Measurements from ENCODE around the gene CCDC110.
A peak's percentile ranks its signal among the peaks of the same experiment; 100 is the strongest.
"Not testable (repeated sequence)": the region's sequence is repeated elsewhere in the genome, so short reads cannot be mapped to it uniquely, and the experiment has no call there.

CCDC110 gene

GRCh38 chr4:185471235-185472102, at the start of gene CCDC110:
CCDC110 (minus strand) TSS chr4:185471733; CDS start chr4:185471683, 50 bp downstream.
- peak; percentile 86 for DNase-seq (ENCODE audit: low spot score)

- DNase-seq (ENCODE audit: low spot score): no peak
These were observed 48.6 kb upstream of the CCDC110 start for GRCh38 chr4:185520119-185520518.

- no peak for DNase-seq (ENCODE audit: low spot score)
These were observed 47.0 kb upstream of the CCDC110 start for GRCh38 chr4:185518494-185518893.

- DNase-seq (ENCODE audit: low spot score): no peak
These were observed 46.5 kb upstream of the CCDC110 start for GRCh38 chr4:185518069-185518468.

- no peak for DNase-seq (ENCODE audit: low spot score)
These were observed 43.7 kb upstream of the CCDC110 start for GRCh38 chr4:185515248-185515647.

- no peak for DNase-seq (ENCODE audit: low spot score)
These were observed 42.7 kb upstream of the CCDC110 start for GRCh38 chr4:185514182-185514697.

GRCh38 chr4:185513489-185514181, 42.1 kb upstream of the CCDC110 start:
- no peak for DNase-seq (ENCODE audit: low spot score)

- no peak for DNase-seq (ENCODE audit: low spot score)
These were observed 41.0 kb upstream of the CCDC110 start for GRCh38 chr4:185512516-185512915.

- DNase-seq (ENCODE audit: low spot score): not testable (repeated sequence)
These were observed 39.7 kb upstream of the CCDC110 start for GRCh38 chr4:185511243-185511642.

- DNase-seq (ENCODE audit: low spot score): no peak
These were observed 39.3 kb upstream of the CCDC110 start for GRCh38 chr4:185510806-185511205.

- no peak for DNase-seq (ENCODE audit: low spot score)
These were observed 36.6 kb upstream of the CCDC110 start for GRCh38 chr4:185508181-185508580.

GRCh38 chr4:185506422-185506821, 34.9 kb upstream of the CCDC110 start:
- no peak for DNase-seq (ENCODE audit: low spot score)

GRCh38 chr4:185504098-185505047, 32.8 kb upstream of the CCDC110 start:
- DNase-seq (ENCODE audit: low spot score): no peak

- DNase-seq (ENCODE audit: low spot score): no peak
These were observed 30.9 kb upstream of the CCDC110 start for GRCh38 chr4:185502386-185502785.

- DNase-seq (ENCODE audit: low spot score): no peak
These were observed 29.0 kb upstream of the CCDC110 start for GRCh38 chr4:185500576-185500975.

GRCh38 chr4:185500035-185500434, 28.5 kb upstream of the CCDC110 start:
- DNase-seq (ENCODE audit: low spot score): no peak

GRCh38 chr4:185488650-185489049, 17.1 kb upstream of the CCDC110 start:
- DNase-seq (ENCODE audit: low spot score): no peak

- no peak for DNase-seq (ENCODE audit: low spot score)
These were observed 9.9 kb upstream of the CCDC110 start for GRCh38 chr4:185481401-185481800.

- peak; percentile 22 for DNase-seq (ENCODE audit: low spot score)
These were observed 8.6 kb upstream of the CCDC110 start for GRCh38 chr4:185480016-185480732.

GRCh38 chr4:185479507-185479971, 8.0 kb upstream of the CCDC110 start:
- DNase-seq (ENCODE audit: low spot score): peak; percentile 47

GRCh38 chr4:185473247-185473646, 1.7 kb upstream of the CCDC110 start:
- no peak for DNase-seq (ENCODE audit: low spot score)

Data from NAMALWA (cell line).